ENCODE measurements around the gene GHDC. TPM values are rescaled to one million over a fixed set of nuclear protein-coding genes. Genes with fewer than 3 reads are reported as not detected.
A peak's percentile ranks its signal among the peaks of the same experiment; 100 is the strongest.

GHDC gene
- total and polyA plus RNA-seq, 2 of the 13 experiments (the other 11 are each of a cell fraction or from before 2014, with no cell fraction given), result 15.4 to 22.5 TPM

DNA sequence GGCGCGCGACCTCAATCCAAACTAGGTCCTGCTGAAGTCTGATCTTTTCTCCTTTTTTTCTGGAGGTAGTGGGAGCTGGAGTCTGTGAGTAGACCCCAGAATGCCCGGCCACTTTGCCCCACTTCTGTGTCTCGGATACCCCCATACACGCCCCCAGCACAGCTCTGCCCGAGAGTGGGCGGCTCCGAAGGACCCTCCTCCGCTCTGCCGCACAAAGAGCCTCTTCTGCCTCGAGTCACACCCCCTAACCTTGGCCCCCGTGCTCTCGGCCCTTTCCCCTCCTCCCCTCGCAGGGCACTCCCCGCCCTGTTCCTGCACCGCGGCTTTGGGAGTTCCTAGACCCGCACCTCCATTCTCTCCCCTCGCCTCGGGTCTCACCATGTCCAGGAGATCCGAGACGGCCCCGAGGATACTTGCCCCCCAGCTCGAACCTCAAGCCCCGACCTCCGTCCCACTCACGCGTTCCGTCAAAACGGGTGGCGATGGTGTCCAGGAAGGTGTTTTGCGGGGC, 13.8 kb downstream of the GHDC start (continued):
- TF ChIP-seq CEBPB (IDR thresholded peaks at IDR 0.05; ENCODE audit: borderline replicate concordance, low read depth, low read length) (no peak), KLF12 (CRISPR knock-in tag; IDR thresholded peaks at IDR 0.05; ENCODE audit: borderline replicate concordance) (0 out of 2 replicates have a peak, but pooled peaks have one; percentile 15), ARNT2 (CRISPR knock-in tag; IDR thresholded peaks at IDR 0.05; ENCODE audit: low read depth) (peak; percentile 0; the same call in 1 of the 2 replicates), ZNF160 (CRISPR knock-in tag; IDR thresholded peaks at IDR 0.05) (0 out of 2 replicates have a peak, but pooled peaks have one; percentile 12), FOXK1 (CRISPR knock-in tag; IDR thresholded peaks at IDR 0.05; ENCODE audit: borderline replicate concordance, low read depth) (no peak), FOXM1 (CRISPR knock-in tag; IDR thresholded peaks at IDR 0.05) (no peak), ZNF432 (CRISPR knock-in tag; IDR thresholded peaks at IDR 0.05; ENCODE audit: borderline replicate concordance) (0 out of 2 replicates have a peak, but pooled peaks have one; percentile 38), ZMYM4 (CRISPR knock-in tag; IDR thresholded peaks at IDR 0.05) (0 out of 2 replicates have a peak, but pooled peaks have one; percentile 11), MAF1 (CRISPR knock-in tag; IDR thresholded peaks at IDR 0.05; ENCODE audit: borderline replicate concordance) (peak; percentile 13; the same call in 1 of the 2 replicates), IKZF1 (IDR thresholded peaks at IDR 0.05) (no peak), REL (CRISPR knock-in tag; conservative IDR thresholded peaks at IDR 0.05) (no peak), ZNF235 (CRISPR knock-in tag; IDR thresholded peaks at IDR 0.05; ENCODE audit: borderline replicate concordance) (peak; percentile 39; the same call in 1 of the 2 replicates), PRMT3 (CRISPR knock-in tag; IDR thresholded peaks at IDR 0.05; ENCODE audit: borderline replicate concordance, low read depth) (0 out of 2 replicates have a peak, but pooled peaks have one; percentile 19), ZSCAN25 (CRISPR knock-in tag; IDR thresholded peaks at IDR 0.05) (0 out of 2 replicates have a peak, but pooled peaks have one; percentile 1)
- TF ChIP-seq, protein P1, sequence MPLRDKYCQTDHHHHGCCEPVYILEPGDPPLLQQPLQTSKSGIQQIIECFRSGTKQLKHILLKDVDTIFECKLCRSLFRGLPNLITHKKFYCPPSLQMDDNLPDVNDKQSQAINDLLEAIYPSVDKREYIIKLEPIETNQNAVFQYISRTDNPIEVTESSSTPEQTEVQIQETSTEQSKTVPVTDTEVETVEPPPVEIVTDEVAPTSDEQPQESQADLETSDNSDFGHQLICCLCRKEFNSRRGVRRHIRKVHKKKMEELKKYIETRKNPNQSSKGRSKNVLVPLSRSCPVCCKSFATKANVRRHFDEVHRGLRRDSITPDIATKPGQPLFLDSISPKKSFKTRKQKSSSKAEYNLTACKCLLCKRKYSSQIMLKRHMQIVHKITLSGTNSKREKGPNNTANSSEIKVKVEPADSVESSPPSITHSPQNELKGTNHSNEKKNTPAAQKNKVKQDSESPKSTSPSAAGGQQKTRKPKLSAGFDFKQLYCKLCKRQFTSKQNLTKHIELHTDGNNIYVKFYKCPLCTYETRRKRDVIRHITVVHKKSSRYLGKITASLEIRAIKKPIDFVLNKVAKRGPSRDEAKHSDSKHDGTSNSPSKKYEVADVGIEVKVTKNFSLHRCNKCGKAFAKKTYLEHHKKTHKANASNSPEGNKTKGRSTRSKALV (CRISPR knock-in tag; IDR thresholded peaks at IDR 0.05), result 0 out of 2 replicates have a peak, but pooled peaks have one; percentile 12
- TF ChIP-seq, protein P2, sequence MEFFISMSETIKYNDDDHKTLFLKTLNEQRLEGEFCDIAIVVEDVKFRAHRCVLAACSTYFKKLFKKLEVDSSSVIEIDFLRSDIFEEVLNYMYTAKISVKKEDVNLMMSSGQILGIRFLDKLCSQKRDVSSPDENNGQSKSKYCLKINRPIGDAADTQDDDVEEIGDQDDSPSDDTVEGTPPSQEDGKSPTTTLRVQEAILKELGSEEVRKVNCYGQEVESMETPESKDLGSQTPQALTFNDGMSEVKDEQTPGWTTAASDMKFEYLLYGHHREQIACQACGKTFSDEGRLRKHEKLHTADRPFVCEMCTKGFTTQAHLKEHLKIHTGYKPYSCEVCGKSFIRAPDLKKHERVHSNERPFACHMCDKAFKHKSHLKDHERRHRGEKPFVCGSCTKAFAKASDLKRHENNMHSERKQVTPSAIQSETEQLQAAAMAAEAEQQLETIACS (CRISPR knock-in tag; IDR thresholded peaks at IDR 0.05), result peak; percentile 2; the same call in 1 of the 2 replicates
- TF ChIP-seq, protein P3, sequence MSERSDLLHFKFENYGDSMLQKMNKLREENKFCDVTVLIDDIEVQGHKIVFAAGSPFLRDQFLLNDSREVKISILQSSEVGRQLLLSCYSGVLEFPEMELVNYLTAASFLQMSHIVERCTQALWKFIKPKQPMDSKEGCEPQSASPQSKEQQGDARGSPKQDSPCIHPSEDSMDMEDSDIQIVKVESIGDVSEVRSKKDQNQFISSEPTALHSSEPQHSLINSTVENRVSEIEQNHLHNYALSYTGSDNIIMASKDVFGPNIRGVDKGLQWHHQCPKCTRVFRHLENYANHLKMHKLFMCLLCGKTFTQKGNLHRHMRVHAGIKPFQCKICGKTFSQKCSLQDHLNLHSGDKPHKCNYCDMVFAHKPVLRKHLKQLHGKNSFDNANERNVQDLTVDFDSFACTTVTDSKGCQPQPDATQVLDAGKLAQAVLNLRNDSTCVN (CRISPR knock-in tag; IDR thresholded peaks at IDR 0.05; ENCODE audit: borderline replicate concordance), result no peak
- TF ChIP-seq, protein P4, sequence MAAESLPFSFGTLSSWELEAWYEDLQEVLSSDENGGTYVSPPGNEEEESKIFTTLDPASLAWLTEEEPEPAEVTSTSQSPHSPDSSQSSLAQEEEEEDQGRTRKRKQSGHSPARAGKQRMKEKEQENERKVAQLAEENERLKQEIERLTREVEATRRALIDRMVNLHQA (CRISPR knock-in tag; IDR thresholded peaks at IDR 0.05), result no peak
- TF ChIP-seq, protein P5, sequence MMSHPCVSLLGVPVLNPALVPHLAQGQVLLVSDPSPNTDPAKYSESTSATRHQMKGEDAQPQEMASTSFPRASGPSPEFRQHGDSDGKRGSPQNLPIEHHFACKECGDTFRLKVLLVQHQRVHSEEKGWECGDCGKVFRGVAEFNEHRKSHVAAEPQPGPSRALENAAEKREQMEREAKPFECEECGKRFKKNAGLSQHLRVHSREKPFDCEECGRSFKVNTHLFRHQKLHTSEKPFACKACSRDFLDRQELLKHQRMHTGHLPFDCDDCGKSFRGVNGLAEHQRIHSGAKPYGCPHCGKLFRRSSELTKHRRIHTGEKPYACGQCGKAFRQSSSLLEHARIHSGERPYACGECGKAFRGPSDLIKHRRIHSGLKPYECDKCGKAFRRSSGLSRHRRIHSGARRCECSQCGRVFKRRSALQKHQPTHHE (CRISPR knock-in tag; IDR thresholded peaks at IDR 0.05; ENCODE audit: borderline replicate concordance), result 0 out of 2 replicates have a peak, but pooled peaks have one; percentile 34
- TF ChIP-seq, protein P6, sequence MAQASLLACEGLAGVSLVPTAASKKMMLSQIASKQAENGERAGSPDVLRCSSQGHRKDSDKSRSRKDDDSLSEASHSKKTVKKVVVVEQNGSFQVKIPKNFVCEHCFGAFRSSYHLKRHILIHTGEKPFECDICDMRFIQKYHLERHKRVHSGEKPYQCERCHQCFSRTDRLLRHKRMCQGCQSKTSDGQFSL (CRISPR knock-in tag; IDR thresholded peaks at IDR 0.05), result no peak
- TF ChIP-seq, protein P7, sequence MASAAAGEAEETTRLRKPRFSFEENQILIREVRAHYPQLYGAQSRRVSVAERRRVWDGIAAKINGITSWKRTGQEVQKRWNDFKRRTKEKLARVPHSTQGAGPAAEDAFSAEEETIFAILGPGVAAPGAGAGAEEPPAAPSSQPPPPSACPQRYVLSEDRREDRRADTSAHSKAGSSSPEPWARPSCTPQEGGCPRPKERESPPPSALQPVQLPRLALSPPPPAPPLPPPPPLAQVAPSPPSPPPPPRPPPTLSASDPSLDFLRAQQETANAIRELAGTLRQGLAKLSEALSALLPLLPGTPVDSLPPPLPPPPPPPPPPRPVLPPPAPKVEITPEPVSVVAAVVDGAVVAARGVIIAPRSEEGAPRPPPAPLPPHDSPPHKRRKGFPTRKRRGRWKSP (CRISPR knock-in tag; IDR thresholded peaks at IDR 0.05), result peak; percentile 7; the same call in 1 of the 2 replicates
